Ascending aorta (tissue), 2 donors: ENCODE measurements around the gene RNF8. TPM values are rescaled to one million over a fixed set of nuclear protein-coding genes. Genes with fewer than 3 reads are reported as not detected.

Experiments used
- DNase-seq, 2 donors: peaks; one replicate each; pipeline ENCODE4 v3.0.0-alpha.2; 2019; ENCODE audit warnings: low spot score in 2 of 2
- H3K27ac ChIP-seq, 2 donors: fragments of 200-600 bp; sonication (generic); one replicate each; pipeline ENCODE4 v1.5.1; 2016 to 2017; ENCODE audit warnings: mild to moderate bottlenecking in 1 of 2
- H3K27me3 ChIP-seq: fragments of 200-600 bp; sonication (generic); one replicate; pipeline ENCODE4 v1.5.1; 2017
- H3K36me3 ChIP-seq, 2 donors: fragments of 200-600 bp; sonication (generic); one replicate each; pipeline ENCODE4 v1.5.1; 2016
- H3K4me1 ChIP-seq, 2 donors: fragments of 200-600 bp; sonication (generic); one replicate each; pipeline ENCODE4 v1.5.1; 2016 to 2017; ENCODE audit warnings: mild to moderate bottlenecking in 1 of 2
- H3K4me3 ChIP-seq, 2 donors: fragments of 200-600 bp; sonication (generic); one replicate each; pipeline ENCODE4 v1.5.1; 2016 to 2017; ENCODE audit warnings: mild to moderate bottlenecking in 1 of 2
- H3K9me3 ChIP-seq, 2 donors: fragments of 200-600 bp; sonication (generic); one replicate each; pipeline ENCODE4 v1.5.1; 2016
- intact Hi-C: fragments of 100-400 bp; cut with DNase I; formaldehyde crosslinking; loops from one replicate; pipeline ENCODE4 v1.15.1; 2023
- total RNA-seq: library from RNA; depleted of rRNA; stranded (reverse); fragments of >200 nt; gene quantifications from one replicate; pipeline ENCODE4 v1.1.0, GENCODE V29; 2016
- TF ChIP-seq, protein P1 (sequence below), 3 experiments: fragments of 200-600 bp in 2 of 3; fragments of 450-650 bp in 1 of 3; sonication (generic) in 2 of 3; IDR thresholded peaks; one replicate each; pipeline ENCODE4 v1.5.1; 2016 to 2019; ENCODE audit warnings: antibody characterized with exemption in 3 of 3, mild to moderate bottlenecking in 1 of 3, moderate library complexity in 1 of 3

Gene RNF8
- total RNA-seq, 1 donor from 2014 or later = 7.3 TPM

DNA sequence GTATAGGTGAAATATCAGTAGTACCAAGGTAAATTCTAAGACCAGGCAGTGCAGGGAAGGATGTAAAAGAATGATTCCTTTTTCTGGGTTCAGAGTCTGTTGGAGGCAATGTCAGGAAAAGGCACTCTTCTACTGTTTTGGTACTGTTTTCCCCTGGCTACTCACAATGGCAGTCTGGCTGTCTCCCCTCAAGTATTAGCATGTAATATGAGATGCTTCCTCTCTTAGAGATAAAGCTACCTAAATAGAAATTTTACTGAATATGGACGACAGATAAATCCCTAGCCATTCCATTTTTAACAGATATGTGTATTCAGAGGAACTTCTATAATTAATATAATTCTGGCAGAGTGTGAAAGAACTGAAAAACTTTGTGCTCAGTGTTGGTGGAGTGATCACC, 3.5 kb downstream of the RNF8 start:
- Histone ChIP-seq H3K4me3 (no peak overlapping the region), H3K27ac (no peak overlapping the region), H3K9me3 (no peaks in the 10 kb centered on the region), H3K36me3 (peaks cover 8 to 12% of the 10 kb centered on the region in 2 donors), H3K4me1 (peaks cover 0 to 14% of the 10 kb centered on the region in 2 donors), H3K27me3 (no peaks in the 10 kb centered on the region)
- DNase-seq = no peak
- intact Hi-C loops = no loop called here
- TF ChIP-seq, protein P1, sequence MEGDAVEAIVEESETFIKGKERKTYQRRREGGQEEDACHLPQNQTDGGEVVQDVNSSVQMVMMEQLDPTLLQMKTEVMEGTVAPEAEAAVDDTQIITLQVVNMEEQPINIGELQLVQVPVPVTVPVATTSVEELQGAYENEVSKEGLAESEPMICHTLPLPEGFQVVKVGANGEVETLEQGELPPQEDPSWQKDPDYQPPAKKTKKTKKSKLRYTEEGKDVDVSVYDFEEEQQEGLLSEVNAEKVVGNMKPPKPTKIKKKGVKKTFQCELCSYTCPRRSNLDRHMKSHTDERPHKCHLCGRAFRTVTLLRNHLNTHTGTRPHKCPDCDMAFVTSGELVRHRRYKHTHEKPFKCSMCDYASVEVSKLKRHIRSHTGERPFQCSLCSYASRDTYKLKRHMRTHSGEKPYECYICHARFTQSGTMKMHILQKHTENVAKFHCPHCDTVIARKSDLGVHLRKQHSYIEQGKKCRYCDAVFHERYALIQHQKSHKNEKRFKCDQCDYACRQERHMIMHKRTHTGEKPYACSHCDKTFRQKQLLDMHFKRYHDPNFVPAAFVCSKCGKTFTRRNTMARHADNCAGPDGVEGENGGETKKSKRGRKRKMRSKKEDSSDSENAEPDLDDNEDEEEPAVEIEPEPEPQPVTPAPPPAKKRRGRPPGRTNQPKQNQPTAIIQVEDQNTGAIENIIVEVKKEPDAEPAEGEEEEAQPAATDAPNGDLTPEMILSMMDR (IDR thresholded peaks at IDR 0.05) = no peak

DNA sequence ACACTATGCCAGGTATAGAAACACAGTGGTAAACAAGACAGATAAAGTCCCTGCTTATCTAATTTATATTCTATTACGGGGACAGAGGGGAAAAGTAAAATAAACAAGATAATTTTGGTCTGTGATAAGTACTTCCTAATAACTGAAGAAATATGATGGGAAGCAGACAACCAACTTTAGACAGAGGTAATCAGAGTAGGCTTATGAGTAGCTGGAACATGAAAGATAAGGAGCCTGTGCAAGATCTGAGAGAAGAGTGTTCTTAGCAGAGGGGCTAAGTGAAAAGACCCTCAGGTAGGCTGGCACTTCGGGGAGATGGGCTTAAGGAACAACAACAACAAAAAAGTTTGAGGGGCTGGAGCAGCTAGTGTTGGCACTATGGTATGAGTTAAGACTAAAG, 4.1 kb downstream of the RNF8 start:
- no peaks in the 10 kb centered on the region for H3K9me3 ChIP-seq
- H3K27ac ChIP-seq = no peak overlapping the region
- intact Hi-C loops = no loop called here
- TF ChIP-seq, protein P1 (IDR thresholded peaks at IDR 0.05) = no peak
- H3K4me3 ChIP-seq = no peak overlapping the region
- peaks cover 8 to 15% of the 10 kb centered on the region in 2 donors for H3K36me3 ChIP-seq
- no peak for DNase-seq
- H3K27me3 ChIP-seq = no peaks in the 10 kb centered on the region
- H3K4me1 ChIP-seq = peaks cover 0 to 14% of the 10 kb centered on the region in 2 donors

DNA sequence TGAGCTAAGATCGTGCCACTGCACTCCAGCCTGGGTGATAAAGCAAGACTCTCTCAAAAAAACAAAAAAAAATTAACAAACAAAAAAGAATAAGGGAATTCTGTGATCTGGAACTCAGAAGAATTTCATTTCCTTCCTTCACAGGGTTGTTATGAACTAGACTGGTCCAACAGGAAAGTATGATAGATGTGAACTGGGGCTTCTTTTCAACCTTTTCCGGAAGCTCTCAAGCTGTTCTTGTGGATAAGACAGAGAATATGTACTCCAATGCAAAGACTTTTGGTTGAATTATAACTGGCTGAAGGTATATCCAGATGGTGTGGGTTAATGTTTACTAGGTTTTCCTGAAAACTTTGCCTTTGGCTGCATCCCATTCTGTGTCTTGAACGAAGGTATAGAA, 5.3 kb downstream of the RNF8 start:
- TF ChIP-seq, protein P1 (IDR thresholded peaks at IDR 0.05) = no peak
- no peaks in the 10 kb centered on the region for H3K9me3 ChIP-seq
- peaks cover 8 to 19% of the 10 kb centered on the region in 2 donors for H3K36me3 ChIP-seq
- H3K27me3 ChIP-seq = no peaks in the 10 kb centered on the region
- no peak for DNase-seq
- H3K4me1 ChIP-seq = peaks cover 0 to 11% of the 10 kb centered on the region in 2 donors
- H3K4me3 ChIP-seq = no peak overlapping the region
- no peak overlapping the region for H3K27ac ChIP-seq
- intact Hi-C loops = no loop called here

DNA sequence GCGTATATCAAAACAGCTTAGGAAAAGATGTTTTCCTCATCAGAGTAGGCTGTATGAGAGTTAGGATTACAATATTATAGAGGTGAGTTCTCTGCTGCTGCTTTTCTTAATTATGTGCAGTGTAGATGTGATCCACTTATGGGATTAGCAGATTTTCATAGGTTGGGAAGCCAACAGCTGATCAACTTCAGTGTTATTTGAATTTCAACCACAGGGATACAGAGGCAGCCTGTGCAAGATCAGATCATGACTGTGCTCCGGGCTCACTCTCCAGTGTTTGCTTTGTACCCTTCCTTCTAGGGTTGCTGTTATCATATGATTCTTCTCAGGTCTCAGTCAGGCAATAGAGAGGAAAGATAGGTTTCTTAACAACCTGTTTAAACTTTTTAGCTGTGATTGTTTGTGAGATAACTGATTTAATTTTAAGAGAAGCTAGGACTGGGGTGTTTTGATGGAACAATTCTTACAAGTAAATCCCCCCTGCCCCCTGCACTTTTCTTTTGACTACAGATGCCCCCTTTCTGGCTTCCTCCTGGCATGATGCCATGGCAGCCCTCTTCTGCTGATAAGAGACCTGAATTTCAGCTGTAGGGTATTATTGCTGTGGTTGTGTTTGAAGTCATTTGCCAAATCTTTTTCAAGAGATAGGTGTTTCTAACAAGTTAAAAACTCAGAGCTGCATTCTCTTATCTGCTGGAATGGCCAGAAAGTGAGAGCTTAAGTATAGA, 8.5 kb downstream of the RNF8 start:
- intact Hi-C loops = no loop called here
- peaks cover 8 to 19% of the 10 kb centered on the region in 2 donors for H3K36me3 ChIP-seq

DNA sequence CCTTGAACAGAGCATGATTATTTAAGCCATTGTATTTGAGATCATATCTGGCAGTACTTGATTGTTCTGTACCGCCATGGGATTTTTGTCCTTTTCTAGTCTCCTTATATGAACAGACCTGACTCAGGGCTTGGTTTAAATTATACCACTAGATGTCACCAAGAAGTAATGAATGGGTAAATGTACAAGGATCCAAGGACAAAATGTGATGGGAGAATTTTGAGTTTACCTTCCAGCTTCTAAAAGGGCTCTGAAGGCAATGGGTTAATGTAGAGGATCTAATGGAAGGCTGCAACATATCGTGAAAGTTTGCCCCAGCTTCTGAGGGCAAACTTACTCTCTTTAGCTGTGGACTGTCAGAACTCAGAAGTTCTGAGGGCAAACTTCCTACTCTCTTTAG, 12.0 kb downstream of the RNF8 start:
- Histone ChIP-seq H3K4me1 (peaks cover 7 to 15% of the 10 kb centered on the region in 2 donors), H3K4me3 (no peak overlapping the region), H3K9me3 (no peaks in the 10 kb centered on the region), H3K27ac (peak overlapping the region; percentile 40 to 47), H3K36me3 (peaks cover 7 to 14% of the 10 kb centered on the region in 2 donors), H3K27me3 (no peaks in the 10 kb centered on the region)
- intact Hi-C loops = loop anchor here (1.0 to 5.0 kb wide), 3 partner anchors 67 to 327 kb away; partner anchors contain the start of gene CMTR1
- DNase-seq = no peak
- TF ChIP-seq, protein P1 (IDR thresholded peaks at IDR 0.05) = peak in 2 of 3 experiments; percentile 35 to 58

More for the DNA sequence above, 8.5 kb downstream of the RNF8 start:
- no peak overlapping the region for H3K4me3 ChIP-seq
- no peaks in the 10 kb centered on the region for H3K27me3 ChIP-seq
- TF ChIP-seq, protein P1 (IDR thresholded peaks at IDR 0.05) = no peak
- no peak overlapping the region for H3K27ac ChIP-seq
- no peak for DNase-seq
- no peaks in the 10 kb centered on the region for H3K9me3 ChIP-seq
- H3K4me1 ChIP-seq = peaks cover 0 to 6% of the 10 kb centered on the region in 2 donors
